GM21360 (cell line): ENCODE measurements around the gene ICAM3.
"Not testable (repeated sequence)": the region's sequence is repeated elsewhere in the genome, so short reads cannot be mapped to it uniquely, and the experiment has no call there.

Experiments used
- ATAC-seq: cut with Tn5 transposase; IDR thresholded peaks from one replicate; pipeline ENCODE4 v1.9.1; 2021; ENCODE audit warnings: mild to moderate bottlenecking, moderate library complexity; ENCODE audit not compliant: unreplicated experiment

The ICAM3 gene

DNA sequence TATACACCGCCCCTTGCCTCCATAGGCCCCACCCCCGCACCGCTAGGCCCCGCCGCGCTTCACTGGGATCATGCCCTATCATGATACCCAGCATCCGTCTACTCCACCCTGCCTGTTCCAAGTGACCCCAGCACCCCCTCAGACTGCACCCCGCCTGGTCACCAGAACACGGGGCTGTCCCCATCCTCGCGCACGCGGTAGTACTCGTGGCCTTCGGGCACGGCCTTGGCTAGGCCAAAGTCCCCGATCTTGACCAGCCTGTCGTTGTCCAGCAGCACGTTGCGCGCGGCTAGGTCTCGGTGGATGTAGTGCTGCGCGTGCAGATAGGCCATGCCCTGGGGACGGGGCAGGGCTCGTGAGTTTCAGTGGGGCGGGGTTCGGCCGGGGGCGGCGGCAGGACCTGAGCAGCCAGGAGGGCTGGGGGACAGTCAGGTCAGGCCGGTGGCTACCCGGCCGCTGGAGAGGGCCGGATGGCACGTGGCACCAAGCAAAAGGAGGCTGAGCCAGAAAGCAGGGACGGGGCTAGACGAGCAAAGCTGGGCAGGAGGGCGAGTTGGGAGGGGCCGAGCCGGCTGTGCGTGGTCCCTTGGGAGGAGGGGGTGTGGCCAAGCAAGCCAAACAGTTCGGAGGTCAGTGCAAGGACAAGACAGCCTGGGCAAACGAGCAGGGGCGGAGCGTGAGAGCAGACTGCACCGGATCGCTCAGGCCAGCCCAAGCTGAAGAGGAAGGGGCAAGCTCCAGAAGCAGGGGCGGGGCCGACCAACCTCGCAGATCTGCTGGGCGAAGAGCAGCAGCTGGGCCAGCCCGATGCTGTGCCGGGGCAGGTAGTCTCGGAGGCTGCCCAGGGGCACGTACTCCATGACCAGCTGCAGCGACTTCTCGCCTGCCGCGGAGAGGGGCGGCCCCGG, 13.6 kb upstream of the ICAM3 start:
- no peak for ATAC-seq

DNA sequence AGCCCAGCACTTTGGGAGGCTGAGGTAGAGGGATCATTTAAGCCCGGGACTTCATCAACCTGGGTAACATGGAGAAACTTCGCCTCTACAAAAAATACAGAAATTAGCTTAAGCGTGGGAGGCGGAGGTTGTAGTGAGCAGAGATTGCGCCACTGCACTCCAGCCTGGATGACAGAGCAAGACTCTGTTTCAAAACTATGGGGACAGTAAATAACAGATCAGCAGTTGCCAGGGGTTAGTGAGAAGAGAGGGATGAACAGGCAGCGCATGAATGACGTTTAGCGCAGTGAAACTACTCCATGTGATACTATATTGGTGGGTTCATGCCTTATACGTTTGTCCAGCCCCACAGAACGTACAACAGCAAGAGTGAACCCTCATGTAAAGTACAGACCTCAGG, 7.1 kb upstream of the ICAM3 start:
- no peak for ATAC-seq

DNA sequence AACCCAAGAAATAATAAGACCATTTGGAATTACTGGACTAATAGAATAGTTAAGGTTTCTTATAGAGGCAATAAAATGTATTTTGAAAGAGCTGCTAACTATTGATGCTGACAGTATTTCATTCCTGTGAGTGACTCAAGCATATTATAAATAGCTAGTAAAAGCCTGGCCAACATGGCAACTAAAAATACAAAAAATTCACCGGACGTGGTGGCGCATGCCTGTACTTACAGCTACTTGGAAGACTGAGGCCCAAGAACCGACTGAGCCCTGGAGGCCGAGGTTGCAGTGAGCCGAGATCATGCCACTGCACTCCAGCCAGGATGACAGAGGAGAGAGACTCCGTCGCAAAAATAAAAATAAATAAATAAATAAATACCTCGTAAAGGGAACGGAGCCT, 5.4 kb upstream of the ICAM3 start:
- no peak for ATAC-seq

DNA sequence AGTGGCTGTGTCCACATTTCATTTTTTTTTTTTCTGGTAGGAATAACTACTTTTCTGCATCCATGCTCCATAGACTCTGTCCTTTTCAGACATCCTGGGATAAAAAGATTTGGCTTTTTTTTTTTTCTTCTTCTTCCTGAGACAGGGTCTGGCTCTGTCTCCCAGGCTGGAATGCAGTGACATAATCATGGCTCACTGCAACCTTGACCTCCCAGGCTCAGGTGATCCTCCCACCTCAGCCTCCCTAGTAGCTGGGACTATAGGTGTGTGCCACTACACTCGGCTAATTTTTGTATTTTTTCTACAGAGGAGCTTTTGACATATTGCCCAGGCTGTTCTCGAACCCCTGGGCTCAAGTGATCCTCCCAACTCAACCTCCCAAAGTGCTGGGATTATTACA, 4.1 kb upstream of the ICAM3 start:
- no peak for ATAC-seq

DNA sequence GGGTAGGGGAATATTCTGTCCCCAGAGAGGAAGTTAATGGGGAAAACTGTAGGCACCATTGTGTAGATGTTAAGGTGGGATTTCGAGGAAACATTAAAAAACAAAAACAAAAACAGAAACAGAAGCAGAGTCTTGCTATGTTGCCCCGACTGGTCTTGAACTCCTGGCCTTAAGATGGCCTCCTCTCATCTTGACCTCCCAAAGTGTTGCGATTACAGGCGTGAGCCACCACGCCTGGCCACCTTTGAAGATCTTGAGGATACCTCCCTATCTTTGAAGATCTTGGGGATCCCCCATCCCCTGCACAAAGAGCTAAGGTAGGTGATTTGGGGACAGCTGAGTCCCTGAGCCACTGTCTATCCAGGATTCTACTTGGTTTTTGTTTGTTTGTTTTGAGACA, 553 bp upstream of the ICAM3 start:
- no peak for ATAC-seq

DNA sequence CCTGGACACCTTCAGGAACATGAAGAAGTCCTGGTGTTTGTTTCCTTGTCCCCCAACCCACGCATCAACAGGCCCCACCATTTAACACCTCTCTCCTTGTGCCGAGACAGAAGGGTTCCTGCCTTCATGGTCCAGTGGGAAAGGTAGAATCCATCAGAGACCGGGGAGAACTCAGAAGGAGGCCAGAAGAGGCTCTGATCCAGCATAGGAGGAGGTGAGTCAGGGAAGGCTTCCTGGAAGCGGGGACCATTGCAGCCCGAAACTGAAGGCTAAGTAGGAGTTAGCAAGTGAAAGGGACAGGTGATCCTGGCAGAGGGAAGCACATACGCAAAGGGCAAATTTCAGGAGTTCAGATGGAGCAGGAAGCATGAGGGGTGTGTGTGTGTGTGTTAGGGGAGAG, 484 bp downstream of the ICAM3 start:
- ATAC-seq, result no peak

DNA sequence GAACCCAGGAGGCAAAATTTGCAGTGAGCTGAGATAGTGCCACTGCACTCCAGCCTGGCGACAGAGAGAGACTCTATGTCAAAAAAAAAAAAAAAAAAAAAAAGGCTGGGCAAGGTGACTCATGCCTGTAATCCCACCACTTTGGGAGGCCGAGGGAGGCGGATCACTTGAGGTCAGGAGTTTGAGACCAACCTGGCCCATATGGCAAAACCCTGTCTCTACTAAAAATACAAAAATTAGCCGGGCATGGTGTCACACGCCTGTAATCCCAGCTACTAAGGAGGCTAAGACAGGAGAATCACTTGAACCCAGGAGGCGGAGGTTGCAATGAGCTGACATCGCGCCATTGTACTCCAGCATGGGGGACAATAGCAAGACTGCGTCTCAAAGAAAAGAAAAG, 2.7 kb downstream of the ICAM3 start:
- not testable (repeated sequence) for ATAC-seq

DNA sequence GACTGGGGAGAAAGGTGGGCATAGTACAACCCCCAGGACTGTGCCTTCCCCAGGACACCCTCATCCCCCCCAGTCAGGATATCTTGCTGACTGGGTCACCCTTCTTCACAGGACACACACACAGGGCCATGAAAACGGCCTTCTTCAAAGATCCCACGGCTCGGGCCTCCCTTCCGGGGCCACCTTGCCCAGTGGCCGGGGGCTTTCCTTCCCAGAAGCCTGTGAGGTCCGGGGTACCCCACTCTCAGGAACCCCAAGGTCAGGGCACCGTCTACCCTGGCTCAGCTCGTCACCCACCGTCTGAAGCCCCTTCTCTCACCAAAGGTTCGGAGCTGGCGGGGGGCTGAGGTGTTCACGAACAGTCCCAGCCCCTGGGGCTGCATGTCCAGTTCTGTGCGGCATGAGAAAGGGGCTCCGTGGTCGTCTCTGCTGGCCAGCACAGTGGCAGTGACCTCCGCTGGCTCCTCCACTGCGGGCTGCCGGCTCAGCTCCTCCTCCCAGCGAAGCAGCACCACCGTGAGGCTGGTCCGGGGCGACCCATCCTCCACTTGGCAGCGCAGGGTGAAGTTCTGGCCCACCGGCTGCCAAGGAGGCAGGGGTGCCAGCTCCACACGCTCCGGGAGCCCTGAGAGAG, 4.0 kb downstream of the ICAM3 start:
- ATAC-seq, result no peak

DNA sequence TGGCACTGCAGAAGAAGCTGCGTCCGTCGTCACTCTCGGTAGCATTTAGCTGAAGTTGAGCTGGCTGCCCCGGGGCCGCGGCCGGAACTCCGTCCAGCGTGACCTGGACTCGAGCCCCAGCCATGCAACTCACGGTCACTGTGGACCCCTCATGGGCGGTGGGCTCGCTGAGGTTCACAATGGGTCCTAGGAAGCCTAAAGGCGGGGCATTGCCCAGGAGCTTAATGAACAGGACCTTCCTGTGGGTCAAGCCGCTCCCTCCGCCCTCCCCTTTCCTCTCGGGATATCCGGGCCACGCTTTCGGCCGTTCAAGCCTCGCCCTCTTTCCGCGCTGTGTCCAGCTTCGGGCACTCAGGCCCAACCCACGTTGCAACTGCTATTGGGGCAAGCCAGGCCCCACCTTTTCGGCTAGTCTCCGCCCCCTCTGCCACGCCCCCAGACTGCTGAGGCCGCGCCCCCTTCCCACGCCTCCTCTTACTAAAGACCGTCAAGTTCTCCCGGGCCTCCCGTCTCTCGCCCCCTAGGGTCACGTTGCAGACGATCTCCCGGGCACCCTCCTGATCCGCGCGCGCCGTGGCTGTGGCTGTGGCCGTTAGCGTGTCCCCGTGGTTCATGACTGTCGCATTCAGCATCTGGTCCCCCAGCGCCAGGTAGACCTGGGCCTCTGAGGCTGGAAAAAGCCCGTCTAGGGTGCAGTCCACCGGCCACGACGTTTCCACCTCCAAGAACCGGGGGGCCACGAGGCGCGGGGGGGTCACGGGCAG, 4.7 kb downstream of the ICAM3 start:
- no peak for ATAC-seq

DNA sequence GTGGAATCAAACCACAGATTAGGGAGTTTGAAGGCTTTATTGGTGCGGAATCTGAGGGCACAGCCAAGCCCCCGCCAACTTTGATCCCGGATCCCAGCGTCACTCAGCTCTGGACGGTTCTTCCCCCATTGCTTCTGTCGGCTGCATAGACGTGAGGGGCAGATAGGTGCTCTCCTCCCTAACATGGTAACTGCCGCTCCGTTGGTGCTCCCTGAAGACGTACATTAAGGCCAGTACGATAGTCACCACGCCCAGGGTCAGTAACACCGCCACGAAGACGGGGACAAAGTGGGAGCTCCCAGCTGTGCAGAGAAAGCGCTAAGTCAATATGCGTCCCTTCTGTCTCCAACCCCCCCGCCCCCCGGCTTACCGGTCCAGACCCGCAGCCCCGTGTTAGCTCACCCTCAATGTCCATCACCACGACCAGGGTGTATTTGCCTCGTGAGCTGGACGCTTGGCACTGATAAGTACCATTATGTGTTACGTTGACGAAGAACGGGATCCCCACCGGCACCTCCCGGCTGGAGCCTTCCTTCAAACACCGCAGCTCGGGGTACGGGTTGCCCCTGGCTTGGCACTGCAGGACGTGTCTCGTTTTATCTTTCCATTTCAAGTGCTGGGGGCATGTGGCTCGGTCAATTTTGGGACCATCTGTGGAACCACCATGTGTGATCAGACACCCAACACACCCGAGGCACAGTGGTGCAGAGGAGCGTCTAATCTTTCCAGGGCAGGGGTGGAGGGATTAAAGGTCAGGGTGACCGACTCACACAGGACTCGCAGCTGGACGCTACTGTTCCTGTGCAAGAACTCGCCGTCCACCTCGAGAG, 5.5 kb downstream of the ICAM3 start:
- ATAC-seq, result no peak

DNA sequence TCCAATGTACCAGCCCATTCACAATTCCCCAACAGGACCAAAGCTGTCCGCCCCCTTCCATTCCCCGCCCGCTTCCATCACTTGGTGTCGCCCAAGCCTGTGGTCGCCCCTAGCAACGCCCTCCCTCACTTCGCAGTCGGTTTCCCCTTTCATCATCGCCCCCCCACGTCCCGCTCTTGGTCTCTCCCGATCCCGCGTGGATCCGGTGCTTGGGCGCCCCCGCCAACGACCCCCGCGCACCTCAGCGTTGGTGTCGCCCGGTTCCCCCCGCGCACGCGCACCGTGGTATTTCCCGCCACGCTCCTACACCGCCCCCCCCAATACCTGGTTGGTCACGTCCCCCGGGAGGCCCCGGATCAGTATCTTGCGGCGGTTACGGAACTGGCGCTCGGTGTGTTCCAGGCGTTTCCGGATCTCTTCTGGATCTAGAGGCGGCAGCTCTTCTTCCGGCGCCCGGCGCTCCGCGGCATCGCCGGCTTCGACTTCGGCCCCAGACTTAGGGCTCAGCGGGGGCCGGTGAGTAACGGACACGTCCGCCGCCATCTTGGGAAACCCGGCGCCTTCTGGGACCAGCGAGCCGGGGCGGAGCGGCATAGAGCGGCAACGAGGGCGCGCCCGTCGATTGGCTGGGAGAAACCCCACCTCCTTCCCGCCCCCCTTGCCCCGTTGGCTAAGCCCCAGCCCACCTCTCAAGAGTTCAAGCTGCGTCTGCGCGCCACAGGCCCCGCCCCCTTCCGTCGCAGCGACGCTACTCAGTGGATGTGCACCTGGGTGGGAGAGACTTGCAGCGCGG, 6.3 kb downstream of the ICAM3 start, which contains the start of gene RAVER1:
TSS of gene RAVER1 (minus strand) at position 565 of the 793 bp plus-strand sequence. CDS start at position 543, 22 bp downstream.
- peak; percentile 83 for ATAC-seq

DNA sequence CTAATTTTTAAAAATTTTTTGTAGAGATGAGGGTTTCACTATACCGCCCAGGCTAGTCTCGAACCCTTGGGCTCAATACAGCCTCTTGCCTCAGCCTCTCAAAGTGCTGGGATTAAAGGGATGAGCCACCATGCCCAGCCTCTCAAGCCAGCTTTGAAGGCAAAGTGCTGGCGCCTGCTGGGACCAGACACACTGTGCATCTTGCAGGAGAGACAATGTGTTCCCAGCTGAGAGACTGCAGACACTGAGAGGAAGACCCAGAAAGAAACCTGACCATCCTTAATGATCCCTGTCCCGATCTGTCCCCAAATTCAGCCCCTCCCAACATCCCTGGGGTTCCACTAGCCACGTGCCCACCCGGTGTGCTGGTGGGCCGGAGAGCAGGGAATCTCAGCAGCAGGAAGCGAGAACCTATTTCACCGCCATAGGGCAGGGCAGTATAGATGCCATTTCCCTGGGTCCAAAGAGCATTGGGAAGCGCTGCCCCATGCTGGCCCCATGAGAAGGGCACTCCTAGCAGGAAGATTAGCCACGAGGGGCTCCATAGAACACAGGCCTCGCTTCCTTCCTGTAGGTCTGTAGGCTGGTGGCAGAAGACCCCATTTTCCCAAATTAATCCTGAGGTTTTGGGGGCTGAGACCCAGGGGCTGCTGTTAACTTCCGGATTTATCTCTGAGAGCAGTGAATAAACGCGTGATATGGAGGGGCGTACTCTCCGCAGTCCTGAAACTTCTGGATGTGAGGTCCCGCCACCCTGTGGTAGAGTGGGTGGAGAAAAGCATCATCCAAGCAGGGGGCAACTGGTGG, 7.1 kb downstream of the ICAM3 start:
- ATAC-seq, result no peak

DNA sequence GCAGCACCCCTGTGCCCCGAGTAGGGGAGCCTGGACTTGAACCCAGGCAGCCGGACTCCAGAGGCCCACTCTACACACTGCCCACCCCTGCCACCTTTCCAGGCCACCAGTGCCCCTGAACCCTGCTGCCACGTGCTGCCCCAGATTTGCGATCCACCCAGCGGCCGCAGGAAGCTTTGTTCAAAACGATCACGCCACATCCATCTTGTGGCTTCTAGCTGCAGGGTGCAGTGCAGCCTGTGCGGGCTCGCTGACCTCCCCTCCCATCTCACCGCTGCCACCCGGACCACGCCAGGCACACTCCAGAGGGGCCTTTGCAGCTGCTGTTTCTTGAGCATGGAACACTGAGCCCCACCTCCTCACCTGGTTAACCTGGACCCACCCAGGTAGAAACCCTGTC, 9.9 kb downstream of the ICAM3 start:
- no peak for ATAC-seq

DNA sequence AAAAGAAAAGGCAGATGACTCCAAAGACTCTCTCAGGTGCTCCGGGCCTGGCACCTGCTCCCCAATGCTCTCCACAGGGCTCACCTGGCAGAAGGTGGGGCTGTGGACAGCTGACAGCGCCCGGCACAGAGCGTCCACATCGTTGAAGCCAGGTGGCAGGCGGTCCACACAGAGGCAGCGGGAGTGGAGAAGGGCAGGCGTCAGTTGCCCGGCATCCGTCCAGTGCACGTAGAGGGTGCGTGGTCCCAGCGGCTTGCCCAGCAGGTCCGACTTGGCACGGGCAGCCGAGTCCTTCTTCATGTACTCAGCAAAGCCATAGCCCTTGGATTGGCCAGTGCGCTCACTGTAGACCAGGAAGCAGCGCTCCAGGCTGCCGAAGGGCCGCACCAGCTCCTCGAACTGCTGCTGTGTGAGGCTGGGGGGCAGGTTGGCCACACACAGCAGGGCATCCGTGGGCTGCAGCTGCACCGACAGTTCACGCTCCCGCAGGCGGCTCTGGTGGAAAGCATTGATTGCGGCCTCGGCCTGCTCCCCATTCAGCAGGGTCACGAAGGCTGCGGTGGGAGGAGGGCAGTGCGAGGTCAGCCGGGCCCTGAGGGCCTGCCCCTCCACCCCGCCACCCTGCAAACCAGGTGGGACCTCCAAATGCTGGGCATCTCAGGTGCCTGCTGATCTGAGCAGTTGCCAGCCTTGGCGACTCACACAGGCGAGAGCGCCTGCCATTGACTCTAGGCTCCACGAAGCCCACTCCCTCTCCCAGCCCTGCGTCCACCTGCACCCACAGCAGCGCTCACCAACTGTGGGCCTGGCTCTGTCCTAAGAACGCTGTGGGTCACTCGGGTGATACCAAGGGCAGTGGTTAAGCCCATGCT, 10.6 kb downstream of the ICAM3 start:
- no peak for ATAC-seq

DNA sequence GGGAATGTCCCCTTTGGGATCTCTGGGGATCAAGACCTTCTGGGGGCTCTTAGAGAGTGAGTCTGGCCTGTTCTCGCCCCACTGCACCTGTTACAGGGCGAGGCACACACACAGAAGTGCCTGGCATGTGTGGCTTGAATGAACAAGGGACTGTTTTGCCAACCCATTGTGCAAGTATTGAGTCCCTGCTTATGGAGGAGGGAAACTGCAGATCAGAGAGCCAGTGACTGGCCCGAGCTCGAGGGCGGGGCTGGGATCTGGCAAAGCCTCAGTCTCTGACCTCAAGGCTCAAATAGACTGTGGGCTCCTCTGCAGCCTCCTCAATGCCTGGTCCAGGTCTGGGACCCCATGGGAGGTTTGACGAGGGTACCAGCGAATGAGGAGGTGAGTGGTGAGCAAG, 11.6 kb downstream of the ICAM3 start:
- ATAC-seq, result no peak

DNA sequence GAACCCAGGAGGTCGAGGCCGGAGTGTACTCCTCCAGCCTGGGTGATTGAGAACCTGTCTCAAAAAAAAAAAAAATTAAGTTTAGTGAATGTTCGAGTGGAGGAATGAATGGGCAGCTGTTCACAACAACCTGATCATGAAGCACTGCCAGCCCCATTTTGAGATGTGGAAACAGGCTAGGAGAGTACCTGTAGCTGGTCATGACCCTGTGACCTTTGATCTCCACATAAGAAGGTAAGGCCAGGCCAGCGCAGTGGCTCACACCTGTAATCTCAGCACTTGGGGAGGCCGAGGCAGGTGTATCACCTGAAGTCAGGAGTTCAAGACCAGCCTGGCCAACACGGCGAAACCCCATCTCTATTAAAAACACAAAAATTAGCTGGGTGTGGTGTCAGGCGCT, 13.7 kb downstream of the ICAM3 start:
- no peak for ATAC-seq

DNA sequence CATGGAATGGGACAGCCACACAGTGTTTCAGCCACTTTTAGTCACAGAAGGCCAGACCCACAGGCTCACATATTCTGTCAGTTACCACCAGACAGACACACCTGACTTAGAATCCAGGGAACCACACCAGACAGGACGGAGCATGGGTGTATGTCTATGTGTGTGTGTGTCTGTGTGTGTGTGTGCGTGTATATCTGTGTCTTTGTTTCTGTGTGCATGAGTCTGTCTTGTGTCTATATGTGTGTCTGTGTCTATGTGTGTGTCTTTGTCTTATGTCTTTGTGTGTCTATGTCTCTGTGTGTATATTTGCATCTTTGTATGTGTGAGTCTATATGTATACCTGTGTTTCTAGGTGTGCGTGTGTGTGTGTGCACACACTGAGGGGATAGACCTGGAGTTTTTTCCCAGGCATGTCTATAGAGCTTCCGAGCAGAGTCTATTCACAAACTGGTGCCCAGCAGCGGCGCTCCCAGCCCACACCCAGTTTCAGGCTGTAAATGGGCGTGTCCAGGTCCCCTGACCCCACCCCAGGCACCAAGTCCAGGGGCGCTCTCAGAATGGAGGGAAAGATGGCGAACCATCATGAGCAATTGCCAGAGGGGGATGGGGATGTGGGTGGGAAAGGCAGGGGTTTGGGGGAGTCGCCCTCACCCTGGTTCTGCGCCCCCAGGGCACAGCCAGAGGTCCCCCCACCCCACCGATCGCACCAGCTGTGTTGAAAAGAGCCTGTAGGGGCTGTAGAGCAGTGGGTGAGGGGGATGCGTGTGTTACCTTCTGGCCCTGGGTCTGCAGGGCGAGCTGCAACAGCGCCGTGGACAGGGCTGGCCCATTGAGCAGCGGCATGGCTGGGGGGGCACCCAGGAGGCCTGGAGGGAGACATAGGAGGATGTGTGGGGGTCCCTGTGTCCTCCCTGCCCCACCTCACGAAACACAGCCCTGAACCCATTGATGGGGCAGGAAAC, 17.3 kb downstream of the ICAM3 start:
- no peak for ATAC-seq
